Esophagus squamous epithelium (tissue), 4 donors: ENCODE data around the gene PTPRN2.

Source experiments
- CTCF ChIP-seq, 6 experiments: fragments of 450-650 bp in 4 of 6; fragments of 200-600 bp in 2 of 6; sonication (generic) in 2 of 6; IDR thresholded peaks; one replicate each; pipeline ENCODE4 v1.5.1; 2016 to 2019; ENCODE audit warnings: antibody characterized with exemption in 6 of 6, mild to moderate bottlenecking in 4 of 6, moderate library complexity in 4 of 6
- POLR2A ChIP-seq, 4 donors: fragments of 450-650 bp; IDR thresholded peaks; one replicate each; pipeline ENCODE4 v1.6.1; 2017; ENCODE audit warnings: antibody characterized with exemption in 4 of 4, mild to moderate bottlenecking in 4 of 4, moderate library complexity in 3 of 4

GRCh38 chr7:157556642-157556944 is 1031.0 kb downstream of the PTPRN2 start:
- TF ChIP-seq POLR2A (IDR thresholded peaks at IDR 0.05) (no peak), CTCF (IDR thresholded peaks at IDR 0.05) (no peak)
